ENCODE data around the gene MYMX.
"Not testable (repeated sequence)": the region's sequence is repeated elsewhere in the genome, so short reads cannot be mapped to it uniquely, and the experiment has no call there.

MYMX gene

GRCh38 chr6:44216677-44217331, at the start of gene MYMX:
MYMX (plus strand) TSS chr6:44216926; CDS start chr6:44217472, 546 bp downstream.
- DNase-seq (ENCODE audit: low read depth, low spot score): no peak

GRCh38 chr6:44167567-44167966, 49.2 kb upstream of the MYMX start:
- no peak for DNase-seq (ENCODE audit: low read depth, low spot score)

DNA sequence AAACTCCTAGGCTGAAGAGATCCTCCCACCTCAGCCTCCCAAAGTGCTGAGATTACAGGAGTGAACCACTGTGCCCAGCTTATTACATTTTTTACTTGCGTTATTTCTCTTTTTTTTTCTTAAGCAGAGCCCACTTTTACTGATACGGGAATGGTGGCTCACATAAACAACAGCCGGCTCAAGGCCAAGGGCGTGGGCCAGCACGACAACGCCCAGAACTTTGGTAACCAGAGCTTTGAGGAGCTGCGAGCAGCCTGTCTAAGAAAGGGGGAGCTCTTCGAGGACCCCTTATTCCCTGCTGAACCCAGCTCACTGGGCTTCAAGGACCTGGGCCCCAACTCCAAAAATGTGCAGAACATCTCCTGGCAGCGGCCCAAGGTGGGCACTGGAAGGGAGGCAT, 47.6 kb upstream of the MYMX start:
- no peak for DNase-seq (ENCODE audit: low read depth, low spot score)

DNA sequence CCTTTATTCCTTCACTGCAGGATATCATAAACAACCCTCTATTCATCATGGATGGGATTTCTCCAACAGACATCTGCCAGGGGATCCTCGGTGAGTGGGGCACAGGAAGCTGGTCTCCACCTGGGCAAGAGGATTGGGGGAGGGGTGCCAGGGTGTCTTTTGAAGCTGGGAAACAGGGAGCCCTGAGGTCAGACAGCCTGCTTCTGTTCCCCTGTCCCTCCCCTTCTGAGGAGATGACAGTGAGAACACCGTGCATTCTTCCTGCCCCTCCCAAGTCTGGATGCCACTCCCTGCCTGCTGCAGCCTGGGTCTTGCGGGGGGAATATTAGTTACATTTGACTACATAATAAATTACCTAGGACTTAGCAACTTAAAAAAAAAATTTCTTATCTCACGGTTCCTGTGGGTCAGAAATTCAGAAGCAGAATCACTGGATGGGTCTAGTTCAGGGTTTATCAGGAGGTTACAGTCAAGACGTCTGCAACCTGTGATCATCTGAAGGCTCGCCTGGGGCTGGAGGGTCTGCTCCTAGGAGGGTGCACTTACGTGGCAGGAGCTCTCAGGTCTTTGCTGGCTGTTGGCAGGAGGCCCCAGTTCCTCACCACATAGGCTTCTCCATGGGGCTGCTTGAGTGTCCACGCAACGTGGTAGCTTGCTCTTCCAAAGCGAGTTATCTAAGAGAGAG, 46.7 kb upstream of the MYMX start:
- DNase-seq (ENCODE audit: low read depth, low spot score): no peak

- no peak for DNase-seq (ENCODE audit: low read depth, low spot score)
Measured at GRCh38 chr6:44171899-44172546, 44.7 kb upstream of the MYMX start.

DNA sequence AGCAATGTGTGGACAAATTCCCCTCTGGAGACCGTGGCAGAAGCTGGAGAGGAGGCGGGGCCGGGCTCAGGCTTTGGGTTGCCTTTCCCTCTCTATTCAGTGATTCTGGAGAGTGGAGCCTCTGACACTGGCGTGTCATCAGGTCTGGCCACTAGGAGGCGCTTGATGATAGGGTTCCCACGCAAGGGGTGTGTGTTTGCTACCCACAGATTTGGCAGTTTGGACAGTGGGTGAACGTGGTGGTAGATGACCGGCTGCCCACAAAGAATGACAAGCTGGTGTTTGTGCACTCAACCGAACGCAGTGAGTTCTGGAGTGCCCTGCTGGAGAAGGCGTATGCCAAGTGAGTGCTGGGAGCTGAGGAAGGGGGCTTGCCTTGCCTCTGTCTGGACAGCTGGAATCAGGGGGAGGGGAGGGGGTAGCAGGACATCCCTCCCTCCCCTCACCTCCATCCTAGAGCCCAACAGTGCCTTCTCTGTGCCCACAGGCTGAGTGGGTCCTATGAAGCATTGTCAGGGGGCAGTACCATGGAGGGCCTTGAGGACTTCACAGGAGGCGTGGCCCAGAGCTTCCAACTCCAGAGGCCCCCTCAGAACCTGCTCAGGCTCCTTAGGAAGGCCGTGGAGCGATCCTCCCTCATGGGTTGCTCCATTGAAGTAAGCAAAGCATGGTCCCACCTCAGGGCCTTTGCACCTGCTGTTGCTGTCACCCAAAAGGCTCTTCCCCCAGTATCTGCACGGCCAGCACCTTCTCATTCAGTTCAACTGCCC, 43.8 kb upstream of the MYMX start:
- no peak for DNase-seq (ENCODE audit: low read depth, low spot score)

DNA sequence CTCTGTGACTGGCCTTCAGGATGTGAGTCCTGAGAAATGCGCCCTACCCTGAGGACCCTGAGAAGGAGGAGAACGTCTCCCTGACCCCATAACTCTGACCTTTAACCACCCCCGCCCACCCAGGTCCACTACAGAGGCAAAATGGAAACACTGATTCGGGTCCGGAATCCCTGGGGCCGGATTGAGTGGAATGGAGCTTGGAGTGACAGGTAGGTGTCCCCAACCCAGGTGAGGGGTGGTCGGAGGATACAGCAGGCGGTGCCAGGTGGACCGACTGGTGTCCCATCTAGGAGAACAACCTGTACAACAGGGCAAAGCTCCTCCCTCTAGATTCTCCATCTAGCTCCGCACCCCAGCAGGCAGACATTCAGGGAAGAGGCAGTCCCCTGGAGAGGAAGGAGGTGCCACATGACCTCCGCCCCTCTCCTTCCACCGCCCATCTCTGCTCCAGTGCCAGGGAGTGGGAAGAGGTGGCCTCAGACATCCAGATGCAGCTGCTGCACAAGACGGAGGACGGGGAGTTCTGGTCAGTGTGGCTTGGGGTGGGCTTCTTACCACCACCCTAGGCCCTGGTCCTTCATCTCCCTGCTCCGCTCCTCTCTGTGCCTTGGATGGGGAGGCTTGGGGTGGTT, 40.5 kb upstream of the MYMX start:
- DNase-seq (ENCODE audit: low read depth, low spot score): no peak

DNA sequence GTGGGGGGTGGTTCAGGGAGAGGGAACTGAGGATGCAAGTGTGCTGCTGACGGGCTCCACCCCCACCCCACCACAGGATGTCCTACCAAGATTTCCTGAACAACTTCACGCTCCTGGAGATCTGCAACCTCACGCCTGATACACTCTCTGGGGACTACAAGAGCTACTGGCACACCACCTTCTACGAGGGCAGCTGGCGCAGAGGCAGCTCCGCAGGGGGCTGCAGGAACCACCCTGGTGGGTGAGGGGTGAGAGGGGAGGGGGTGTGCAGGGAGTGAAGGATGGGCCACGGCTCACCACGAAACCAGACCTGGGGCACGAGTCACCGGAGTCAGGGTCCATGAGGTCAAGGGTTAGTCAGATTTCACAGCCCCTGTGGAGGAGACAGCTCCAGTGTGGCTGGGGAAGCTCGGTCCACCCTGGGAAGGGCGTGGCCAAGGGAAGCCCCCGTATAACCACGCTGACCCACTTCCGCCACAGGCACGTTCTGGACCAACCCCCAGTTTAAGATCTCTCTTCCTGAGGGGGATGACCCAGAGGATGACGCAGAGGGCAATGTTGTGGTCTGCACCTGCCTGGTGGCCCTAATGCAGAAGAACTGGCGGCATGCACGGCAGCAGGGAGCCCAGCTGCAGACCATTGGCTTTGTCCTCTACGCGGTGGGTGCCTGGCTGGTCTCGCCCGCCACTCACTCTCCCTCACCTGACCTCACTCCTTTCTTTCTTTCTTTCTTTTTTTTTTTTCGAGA, 39.8 kb upstream of the MYMX start:
- DNase-seq (ENCODE audit: low read depth, low spot score): no peak

- no peak for DNase-seq (ENCODE audit: low read depth, low spot score)
Measured at GRCh38 chr6:44177691-44178423, 38.9 kb upstream of the MYMX start.

GRCh38 chr6:44178424-44179071, 38.2 kb upstream of the MYMX start:
- no peak for DNase-seq (ENCODE audit: low read depth, low spot score)

DNA sequence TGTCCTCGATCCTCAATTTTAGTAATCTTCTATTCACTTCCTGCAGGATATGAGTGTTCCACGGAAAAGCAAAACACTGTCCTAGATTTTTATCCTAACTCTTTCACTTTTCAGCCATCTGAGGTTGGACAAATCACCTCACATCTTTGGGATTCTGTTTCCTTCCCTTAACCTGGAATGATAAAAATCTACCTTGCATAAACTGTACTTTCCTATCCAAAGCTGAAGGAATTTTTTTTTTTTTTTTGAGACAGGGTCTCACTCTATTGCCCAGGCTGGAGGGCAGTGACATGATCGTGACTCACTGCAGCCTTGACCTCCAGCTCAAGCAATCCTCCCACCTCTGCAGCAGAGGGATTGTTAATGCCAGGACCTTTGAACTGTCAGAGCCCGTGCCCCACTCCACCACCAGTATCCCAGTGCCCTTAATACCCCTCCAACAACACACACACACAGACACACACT, 37.6 kb upstream of the MYMX start:
- no peak for DNase-seq (ENCODE audit: low read depth, low spot score)

DNA sequence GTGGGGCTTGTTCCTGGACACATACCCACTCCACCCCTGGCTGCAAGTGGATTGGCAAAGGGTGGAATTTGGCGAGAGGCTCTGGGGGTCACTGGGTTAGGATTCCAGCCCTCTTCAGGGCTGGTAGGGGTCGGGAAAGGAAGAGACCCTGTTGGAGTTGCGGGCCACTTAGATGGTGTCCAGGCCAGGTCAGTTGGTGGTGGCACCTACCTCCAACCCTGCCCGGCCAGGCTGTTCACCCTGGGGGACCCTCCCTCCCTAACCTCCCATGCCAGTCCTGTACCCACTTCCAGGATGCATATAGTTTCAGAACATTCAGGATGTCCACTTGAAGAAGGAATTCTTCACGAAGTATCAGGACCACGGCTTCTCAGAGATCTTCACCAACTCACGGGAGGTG, 37.1 kb upstream of the MYMX start:
- DNase-seq (ENCODE audit: low read depth, low spot score): no peak

- no peak for DNase-seq (ENCODE audit: low read depth, low spot score)
Measured at GRCh38 chr6:44180406-44180805, 36.3 kb upstream of the MYMX start.

- DNase-seq (ENCODE audit: low read depth, low spot score): no peak
Measured at GRCh38 chr6:44180886-44181285, 35.8 kb upstream of the MYMX start.

- not testable (repeated sequence) for DNase-seq (ENCODE audit: low read depth, low spot score)
Measured at GRCh38 chr6:44181784-44182183, 34.9 kb upstream of the MYMX start.

- no peak for DNase-seq (ENCODE audit: low read depth, low spot score)
Measured at GRCh38 chr6:44182911-44183390, 33.8 kb upstream of the MYMX start.

DNA sequence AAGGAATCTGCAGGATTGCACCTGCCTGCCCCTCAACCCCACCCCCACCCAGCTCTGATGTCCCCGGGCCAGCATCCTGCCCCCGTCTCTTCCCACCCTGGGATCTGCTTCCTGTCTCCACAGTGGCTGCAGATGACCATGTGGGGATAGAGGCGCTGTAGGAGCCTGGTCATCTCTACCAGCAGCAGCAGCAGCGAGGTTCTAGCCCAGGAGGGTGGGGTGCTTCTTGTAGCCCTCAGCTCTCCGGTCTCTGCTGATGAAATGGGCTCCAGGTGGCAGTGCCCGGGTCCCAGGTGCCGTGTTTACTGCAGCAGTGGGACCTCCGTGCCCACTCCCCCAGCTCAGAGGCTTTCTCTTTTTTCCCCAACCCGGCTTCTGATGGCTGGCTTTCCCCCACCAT, 32.9 kb upstream of the MYMX start:
- DNase-seq (ENCODE audit: low read depth, low spot score): no peak

- not testable (repeated sequence) for DNase-seq (ENCODE audit: low read depth, low spot score)
Measured at GRCh38 chr6:44185356-44185755, 31.4 kb upstream of the MYMX start.

DNA sequence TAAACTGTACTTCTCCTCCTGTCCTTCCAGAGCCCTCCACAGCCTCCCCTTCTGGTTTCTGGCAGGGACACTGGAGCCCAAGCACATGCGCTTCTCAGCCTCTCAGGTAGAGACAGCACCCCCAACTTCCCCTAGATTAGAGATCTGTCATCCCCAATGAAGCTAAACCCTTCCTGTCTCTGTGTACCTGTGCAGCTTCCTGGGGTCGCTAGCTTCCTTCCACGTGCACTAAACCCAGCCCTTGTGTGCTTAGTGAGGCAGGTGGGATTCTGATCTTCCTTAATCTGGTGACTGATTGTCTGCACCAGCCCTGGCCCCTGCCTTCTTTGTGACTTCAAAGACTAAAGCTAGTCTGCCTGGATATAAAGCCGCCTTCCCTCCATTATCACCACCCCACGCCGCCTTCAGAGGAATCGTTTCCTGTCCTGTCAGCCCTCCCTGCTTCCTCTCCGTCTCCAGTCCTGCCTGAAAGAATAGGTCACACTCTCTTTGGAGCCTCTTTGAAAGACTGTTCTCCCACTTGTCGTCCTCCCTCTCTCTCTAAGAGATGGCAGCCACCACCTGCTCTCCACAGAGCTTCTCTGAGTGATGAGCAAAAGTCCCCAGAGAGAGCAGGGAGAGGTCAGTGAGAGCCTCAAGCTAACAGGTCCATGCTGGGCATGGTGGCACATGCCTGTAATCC, 30.6 kb upstream of the MYMX start:
- no peak for DNase-seq (ENCODE audit: low read depth, low spot score)
